Keratinocyte (primary cell): ENCODE measurements around the gene SALL2. TPM values are rescaled to one million over a fixed set of nuclear protein-coding genes. Genes with fewer than 3 reads are reported as not detected.

Experiments used
- DNase-seq: peaks from one replicate; pipeline ENCODE4 v3.0.0-alpha.2; 2011; ENCODE audit warnings: low read depth, missing footprints, low spot score
- FAIRE-seq: peaks from 2 replicates; lab custom pipeline; 2011; peaks lifted over from hg19 to GRCh38; lab: Jason Lieb, UNC
- H2AFZ ChIP-seq: 2 replicates; pipeline ENCODE4 v1.6.0; 2012; ENCODE audit warnings: low read length, control low read depth, inconsistent platforms; ENCODE audit not compliant: control insufficient read depth
- H3K27ac ChIP-seq: 2 replicates; pipeline ENCODE4 v1.5.1; 2011; ENCODE audit warnings: low read length; ENCODE audit not compliant: control insufficient read depth, insufficient read depth
- H3K27me3 ChIP-seq: 3 replicates; pipeline ENCODE4 v1.6.0; 2011; ENCODE audit warnings: low read length; ENCODE audit not compliant: control insufficient read depth, insufficient read depth; ENCODE audit errors: extremely low read depth
- H3K36me3 ChIP-seq, 2 experiments: 2 replicates in 1 of 2; 3 replicates in 1 of 2; pipeline ENCODE4 v1.5.1; 2011; ENCODE audit warnings: low read length in 2 of 2, mild to moderate bottlenecking in 1 of 2; ENCODE audit not compliant: control insufficient read depth in 2 of 2, insufficient read depth in 2 of 2; ENCODE audit errors: extremely low read depth in 1 of 2
- H3K4me1 ChIP-seq: 3 replicates; pipeline ENCODE4 v1.5.1; 2011; ENCODE audit warnings: low read length; ENCODE audit not compliant: control insufficient read depth, insufficient read depth; ENCODE audit errors: extremely low read depth
- H3K4me2 ChIP-seq: 3 replicates; pipeline ENCODE4 v1.6.0; 2011; ENCODE audit warnings: low read depth, low read length; ENCODE audit not compliant: control insufficient read depth, insufficient read depth; ENCODE audit errors: extremely low read depth
- H3K4me3 ChIP-seq, 3 experiments: fragments of 200-600 bp in 1 of 3; sonication (generic) in 1 of 3; 2 replicates in 2 of 3; 3 replicates in 1 of 3; pipeline ENCODE4 v1.5.1; 2011 to 2016; ENCODE audit warnings: low read length in 3 of 3, mild to moderate bottlenecking in 3 of 3, control low read depth in 2 of 3, inconsistent platforms in 1 of 3, low read depth in 1 of 3, mixed read lengths in 1 of 3, mixed run types in 1 of 3, moderate library complexity in 1 of 3; ENCODE audit not compliant: control insufficient read depth in 2 of 3, insufficient read depth in 2 of 3; ENCODE audit errors: extremely low read depth in 1 of 3
- H3K79me2 ChIP-seq: 2 replicates; pipeline ENCODE4 v1.6.0; 2012; ENCODE audit warnings: low read length; ENCODE audit not compliant: control insufficient read depth, insufficient read depth
- H3K9ac ChIP-seq: 3 replicates; pipeline ENCODE4 v1.6.0; 2011; ENCODE audit warnings: low read length; ENCODE audit not compliant: control insufficient read depth, insufficient read depth; ENCODE audit errors: extremely low read depth
- H3K9me1 ChIP-seq: 3 replicates; pipeline ENCODE4 v1.6.0; 2011; ENCODE audit warnings: low read length; ENCODE audit not compliant: control insufficient read depth, insufficient read depth; ENCODE audit errors: extremely low read depth
- H3K9me3 ChIP-seq: 2 replicates; pipeline ENCODE4 v1.5.1; 2012; ENCODE audit warnings: low read depth, low read length; ENCODE audit not compliant: control insufficient read depth
- H4K20me1 ChIP-seq: 3 replicates; pipeline ENCODE4 v1.6.0; 2011; ENCODE audit warnings: low read length; ENCODE audit not compliant: control insufficient read depth, insufficient read depth; ENCODE audit errors: extremely low read depth
- EZH2 ChIP-seq: IDR thresholded peaks from one replicate; pipeline ENCODE4 v1.6.1; 2012; ENCODE audit warnings: inconsistent platforms, mild to moderate bottlenecking, low read length, moderate library complexity
- dilution Hi-C: fragments of 300-500 bp; cut with MboI; formaldehyde crosslinking; loops from one replicate; pipeline ENCODE4 v1.7.0; 2020; ENCODE audit warnings: low sequenced_read_pairs; ENCODE audit not compliant: extremely low pct_ligation_motif_present
- polyA plus RNA-seq, 5 experiments: library from polyadenylated mRNA; depleted of rRNA in 3 of 5; stranded (reverse) in 3 of 5; stranded (forward) in 1 of 5; unstranded in 1 of 5; fragments of >200 nt; gene quantifications; 1 replicate in 1 of 5; 2 replicates in 3 of 5; 3 replicates in 1 of 5; pipeline versions ENCODE4 v1.2.1 to v1.2.3, GENCODE V29; 2011 to 2012; ENCODE audit warnings: missing spikeins in 2 of 5, low read depth in 1 of 5, low replicate concordance in 1 of 5
- TF ChIP-seq, protein P1 (sequence below), 3 experiments: IDR thresholded peaks in 1 of 3; conservative IDR thresholded peaks in 1 of 3; optimal IDR thresholded peaks in 1 of 3; 2 replicates in 2 of 3; 3 replicates in 1 of 3; pipeline versions ENCODE3 to v1.5.1; 2011; ENCODE audit warnings: low read length in 3 of 3, mild to moderate bottlenecking in 3 of 3, moderate library complexity in 2 of 3, control low read depth in 1 of 3, inconsistent platforms in 1 of 3; ENCODE audit not compliant: insufficient read depth in 2 of 3; ENCODE audit errors: extremely low read depth in 1 of 3

Gene SALL2
- polyA plus RNA-seq, 1 donor (not counting 4 experiments of a cell fraction or from before 2014, with no cell fraction given) = 0.64 TPM

DNA sequence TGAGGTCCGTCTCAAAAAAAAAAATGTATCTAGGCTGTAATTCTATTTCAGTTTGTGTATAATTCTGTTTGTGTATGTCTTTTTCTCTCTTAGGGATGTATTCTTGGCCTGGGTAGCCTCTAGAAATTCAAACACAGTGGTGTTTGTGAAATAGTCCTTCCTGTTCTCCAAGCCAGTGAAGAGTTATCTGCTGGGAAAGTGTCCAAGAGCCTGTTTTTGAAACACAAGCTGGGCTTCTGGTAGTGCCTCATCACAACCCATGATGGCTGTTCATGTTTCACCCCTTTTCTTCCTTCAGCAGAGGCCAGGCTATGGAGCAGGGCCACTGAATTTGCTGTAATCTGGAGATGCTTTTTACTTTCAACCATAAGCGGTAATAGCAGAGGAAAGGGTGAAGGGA is 29.7 kb downstream of the SALL2 start:
- Histone ChIP-seq H3K79me2 (no peaks in the 10 kb centered on the region), H3K9me3 (no peaks in the 10 kb centered on the region), H3K4me2 (no peak overlapping the region), H3K4me1 (no peaks in the 10 kb centered on the region), H3K9me1 (no peaks in the 10 kb centered on the region), H3K27me3 (no peaks in the 10 kb centered on the region), H3K36me3 (peaks cover 20 to 36% of the 10 kb centered on the region in 2 experiments), H3K9ac (no peak overlapping the region), H4K20me1 (no peaks in the 10 kb centered on the region), H3K27ac (no peak overlapping the region), H3K4me3 (no peak overlapping the region), H2AFZ (no peak overlapping the region)
- FAIRE-seq = no peak
- DNase-seq = no peak
- no peak for TF ChIP-seq EZH2
- TF ChIP-seq, protein P1, sequence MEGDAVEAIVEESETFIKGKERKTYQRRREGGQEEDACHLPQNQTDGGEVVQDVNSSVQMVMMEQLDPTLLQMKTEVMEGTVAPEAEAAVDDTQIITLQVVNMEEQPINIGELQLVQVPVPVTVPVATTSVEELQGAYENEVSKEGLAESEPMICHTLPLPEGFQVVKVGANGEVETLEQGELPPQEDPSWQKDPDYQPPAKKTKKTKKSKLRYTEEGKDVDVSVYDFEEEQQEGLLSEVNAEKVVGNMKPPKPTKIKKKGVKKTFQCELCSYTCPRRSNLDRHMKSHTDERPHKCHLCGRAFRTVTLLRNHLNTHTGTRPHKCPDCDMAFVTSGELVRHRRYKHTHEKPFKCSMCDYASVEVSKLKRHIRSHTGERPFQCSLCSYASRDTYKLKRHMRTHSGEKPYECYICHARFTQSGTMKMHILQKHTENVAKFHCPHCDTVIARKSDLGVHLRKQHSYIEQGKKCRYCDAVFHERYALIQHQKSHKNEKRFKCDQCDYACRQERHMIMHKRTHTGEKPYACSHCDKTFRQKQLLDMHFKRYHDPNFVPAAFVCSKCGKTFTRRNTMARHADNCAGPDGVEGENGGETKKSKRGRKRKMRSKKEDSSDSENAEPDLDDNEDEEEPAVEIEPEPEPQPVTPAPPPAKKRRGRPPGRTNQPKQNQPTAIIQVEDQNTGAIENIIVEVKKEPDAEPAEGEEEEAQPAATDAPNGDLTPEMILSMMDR (optimal IDR thresholded peaks at IDR 0.05 in 1 of 3, IDR thresholded peaks at IDR 0.05 in 1 of 3, conservative IDR thresholded peaks at IDR 0.05 in 1 of 3; ENCODE audit: extremely low read depth in 1 of 3, insufficient read depth in 2 of 3, low read length in 3 of 3) = no peak
- dilution Hi-C loops = no loop called here

DNA sequence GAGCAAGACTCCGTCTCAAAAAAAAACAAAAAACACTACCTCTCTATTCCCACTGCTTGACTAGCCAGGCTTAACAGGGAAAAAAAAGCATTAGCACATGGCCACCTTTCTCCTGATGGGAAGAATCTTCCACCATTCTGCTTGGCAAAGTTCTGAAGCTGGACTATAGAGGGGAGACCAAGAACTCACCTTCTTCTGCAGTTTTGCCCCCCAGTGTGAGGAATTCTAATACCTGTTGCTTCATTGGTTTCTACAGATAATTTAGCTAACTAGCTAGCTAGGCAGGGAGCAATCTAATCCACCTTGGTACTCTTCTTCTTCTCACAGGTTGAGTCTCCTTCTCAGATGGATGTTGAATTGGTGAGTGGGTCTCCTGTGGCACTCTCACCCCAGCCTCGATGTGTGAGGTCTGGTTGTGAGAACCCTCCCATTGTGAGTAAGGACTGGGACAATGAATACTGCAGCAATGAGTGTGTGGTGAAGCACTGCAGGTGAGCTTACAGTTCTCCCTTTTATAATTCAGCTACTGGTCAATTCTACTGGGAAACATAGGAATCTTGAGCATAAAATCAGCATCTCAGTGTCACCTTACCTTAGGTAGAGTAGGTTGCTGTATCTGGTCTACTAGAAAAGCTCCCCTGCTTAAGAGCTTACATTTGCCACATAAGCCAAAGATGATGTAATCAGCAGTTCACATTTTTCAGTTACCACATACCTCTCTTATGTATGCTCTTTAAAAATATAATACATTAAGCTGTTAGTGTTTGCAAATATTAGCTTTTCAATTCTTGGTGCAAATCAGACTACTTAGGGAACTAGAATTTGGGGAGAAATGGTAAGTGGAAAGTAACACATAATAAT is 31.0 kb downstream of the SALL2 start:
- H4K20me1 ChIP-seq = no peaks in the 10 kb centered on the region
- peaks cover 13 to 30% of the 10 kb centered on the region in 2 experiments for H3K36me3 ChIP-seq
- H3K27me3 ChIP-seq = no peaks in the 10 kb centered on the region
- H3K4me1 ChIP-seq = no peaks in the 10 kb centered on the region
- H3K27ac ChIP-seq = no peak overlapping the region
- dilution Hi-C loops = no loop called here
- no peak for FAIRE-seq
- H3K4me2 ChIP-seq = no peak overlapping the region
- no peak overlapping the region for H3K4me3 ChIP-seq
- H3K9me1 ChIP-seq = no peaks in the 10 kb centered on the region
- no peak for DNase-seq
- H3K9me3 ChIP-seq = no peaks in the 10 kb centered on the region
- H3K79me2 ChIP-seq = no peaks in the 10 kb centered on the region
- TF ChIP-seq, protein P1 (optimal IDR thresholded peaks at IDR 0.05 in 1 of 3, IDR thresholded peaks at IDR 0.05 in 1 of 3, conservative IDR thresholded peaks at IDR 0.05 in 1 of 3; ENCODE audit: extremely low read depth in 1 of 3, insufficient read depth in 2 of 3, low read length in 3 of 3) = no peak
- TF ChIP-seq EZH2 = no peak
- H3K9ac ChIP-seq = no peak overlapping the region
- H2AFZ ChIP-seq = no peak overlapping the region
